Nephron progenitor cell (in vitro differentiated cells): ENCODE data around the gene MTCL1.
A peak's percentile ranks its signal among the peaks of the same experiment; 100 is the strongest.

Experiments
- DNase-seq: peaks from one replicate; pipeline ENCODE4 v3.0.0; 2021
- H3K27ac Mint-ChIP-seq: 2 replicates; pipeline ENCODE4 v1.8.0; 2021; ENCODE audit warnings: mild to moderate bottlenecking, moderate library complexity, mixed read lengths
- H3K27me3 Mint-ChIP-seq: 2 replicates; pipeline ENCODE4 v1.8.0; 2021; ENCODE audit warnings: mild to moderate bottlenecking, low read depth, mixed read lengths; ENCODE audit not compliant: poor library complexity
- H3K36me3 Mint-ChIP-seq: 2 replicates; pipeline ENCODE4 v1.8.0; 2021; ENCODE audit warnings: low read depth, mixed read lengths
- H3K4me1 Mint-ChIP-seq: 2 replicates; pipeline ENCODE4 v1.8.0; 2021; ENCODE audit warnings: mixed read lengths
- H3K4me3 Mint-ChIP-seq: 2 replicates; pipeline ENCODE4 v1.8.0; 2021; ENCODE audit warnings: mild to moderate bottlenecking, moderate library complexity, mixed read lengths
- H3K9me3 Mint-ChIP-seq: 2 replicates; pipeline ENCODE4 v1.8.0; 2021; ENCODE audit warnings: mild to moderate bottlenecking, moderate library complexity, mixed read lengths
- TF ChIP-seq, protein P1 (sequence below): fragments of 200-600 bp; sonication (generic); IDR thresholded peaks from 2 replicates; pipeline ENCODE4 v1.5.0; 2021; ENCODE audit warnings: antibody characterized with exemption

Gene MTCL1

DNA sequence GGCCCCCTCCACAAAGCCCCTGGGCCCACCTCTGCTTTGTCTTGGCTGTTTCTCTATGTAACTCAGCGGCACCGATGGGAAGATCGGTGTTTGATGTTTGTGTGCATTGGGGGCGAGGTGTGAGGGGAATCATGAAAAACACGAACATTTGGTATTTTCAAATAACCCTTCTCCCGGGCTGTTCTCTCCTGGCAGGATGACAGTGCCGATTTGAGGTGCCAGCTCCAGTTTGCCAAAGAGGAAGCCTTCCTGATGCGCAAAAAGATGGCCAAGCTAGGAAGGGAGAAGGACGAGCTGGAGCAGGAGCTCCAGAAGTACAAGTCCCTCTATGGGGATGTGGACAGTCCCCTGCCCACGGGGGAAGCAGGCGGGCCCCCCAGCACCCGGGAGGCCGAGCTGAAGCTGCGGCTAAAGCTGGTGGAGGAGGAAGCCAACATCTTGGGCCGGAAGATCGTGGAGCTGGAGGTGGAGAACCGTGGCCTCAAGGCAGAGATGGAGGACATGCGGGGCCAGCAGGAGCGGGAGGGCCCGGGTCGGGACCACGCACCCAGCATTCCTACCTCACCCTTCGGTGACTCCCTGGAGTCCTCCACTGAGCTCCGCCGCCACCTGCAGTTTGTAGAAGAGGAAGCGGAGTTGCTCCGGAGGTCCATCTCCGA, 78.1 kb downstream of the MTCL1 start:
- H3K4me3 Mint-ChIP-seq = no peak overlapping the region
- peaks cover 11% of the 10 kb centered on the region for H3K27me3 Mint-ChIP-seq
- DNase-seq = no peak
- peaks cover 72% of the 10 kb centered on the region for H3K4me1 Mint-ChIP-seq
- TF ChIP-seq, protein P1, sequence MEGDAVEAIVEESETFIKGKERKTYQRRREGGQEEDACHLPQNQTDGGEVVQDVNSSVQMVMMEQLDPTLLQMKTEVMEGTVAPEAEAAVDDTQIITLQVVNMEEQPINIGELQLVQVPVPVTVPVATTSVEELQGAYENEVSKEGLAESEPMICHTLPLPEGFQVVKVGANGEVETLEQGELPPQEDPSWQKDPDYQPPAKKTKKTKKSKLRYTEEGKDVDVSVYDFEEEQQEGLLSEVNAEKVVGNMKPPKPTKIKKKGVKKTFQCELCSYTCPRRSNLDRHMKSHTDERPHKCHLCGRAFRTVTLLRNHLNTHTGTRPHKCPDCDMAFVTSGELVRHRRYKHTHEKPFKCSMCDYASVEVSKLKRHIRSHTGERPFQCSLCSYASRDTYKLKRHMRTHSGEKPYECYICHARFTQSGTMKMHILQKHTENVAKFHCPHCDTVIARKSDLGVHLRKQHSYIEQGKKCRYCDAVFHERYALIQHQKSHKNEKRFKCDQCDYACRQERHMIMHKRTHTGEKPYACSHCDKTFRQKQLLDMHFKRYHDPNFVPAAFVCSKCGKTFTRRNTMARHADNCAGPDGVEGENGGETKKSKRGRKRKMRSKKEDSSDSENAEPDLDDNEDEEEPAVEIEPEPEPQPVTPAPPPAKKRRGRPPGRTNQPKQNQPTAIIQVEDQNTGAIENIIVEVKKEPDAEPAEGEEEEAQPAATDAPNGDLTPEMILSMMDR = no peak
- H3K36me3 Mint-ChIP-seq = peaks cover 21% of the 10 kb centered on the region
- H3K9me3 Mint-ChIP-seq = no peaks in the 10 kb centered on the region
- no peak overlapping the region for H3K27ac Mint-ChIP-seq

DNA sequence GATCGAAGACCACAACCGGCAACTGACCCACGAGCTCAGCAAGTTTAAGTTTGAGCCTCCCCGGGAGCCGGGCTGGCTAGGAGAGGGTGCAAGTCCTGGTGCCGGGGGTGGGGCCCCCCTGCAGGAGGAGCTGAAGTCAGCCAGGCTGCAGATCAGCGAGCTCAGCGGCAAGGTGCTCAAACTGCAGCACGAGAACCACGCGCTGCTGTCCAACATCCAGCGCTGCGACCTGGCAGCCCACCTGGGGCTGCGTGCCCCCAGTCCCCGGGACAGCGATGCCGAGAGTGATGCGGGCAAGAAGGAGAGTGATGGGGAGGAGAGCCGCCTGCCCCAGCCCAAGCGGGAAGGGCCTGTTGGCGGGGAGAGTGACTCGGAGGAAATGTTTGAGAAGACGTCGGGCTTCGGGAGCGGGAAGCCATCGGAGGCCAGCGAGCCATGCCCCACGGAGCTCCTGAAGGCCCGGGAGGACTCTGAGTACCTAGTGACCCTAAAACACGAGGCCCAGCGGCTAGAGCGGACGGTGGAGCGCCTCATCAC, 78.7 kb downstream of the MTCL1 start:
- no peaks in the 10 kb centered on the region for H3K9me3 Mint-ChIP-seq
- H3K27ac Mint-ChIP-seq = no peak overlapping the region
- DNase-seq = no peak
- H3K4me3 Mint-ChIP-seq = no peak overlapping the region
- H3K27me3 Mint-ChIP-seq = peaks cover 11% of the 10 kb centered on the region
- H3K4me1 Mint-ChIP-seq = peaks cover 74% of the 10 kb centered on the region
- TF ChIP-seq, protein P1 = no peak
- peaks cover 21% of the 10 kb centered on the region for H3K36me3 Mint-ChIP-seq

DNA sequence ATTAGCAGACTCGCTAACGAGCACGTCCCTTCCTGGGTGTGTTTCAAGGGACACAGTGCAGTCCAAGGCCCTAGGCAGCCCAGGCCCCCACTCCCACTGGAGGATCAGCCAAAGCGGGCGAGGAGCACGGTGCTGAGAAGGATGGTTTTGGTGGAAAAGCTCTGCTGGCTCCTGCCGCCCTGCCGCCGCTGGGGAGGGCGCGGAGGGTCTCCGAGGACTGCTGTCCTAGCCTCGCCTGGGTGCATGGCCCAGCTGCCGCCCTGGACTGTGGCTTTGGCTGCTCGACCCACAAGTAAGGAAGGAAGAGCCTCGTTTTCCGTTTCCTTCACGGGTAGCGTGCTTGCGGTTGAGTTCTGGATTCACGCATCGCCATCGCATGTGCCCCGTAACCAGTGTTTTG, 79.9 kb downstream of the MTCL1 start:
- Mint-ChIP-seq H3K27ac (peak overlapping the region; percentile 48), H3K36me3 (peaks cover 16% of the 10 kb centered on the region), H3K4me3 (no peak overlapping the region), H3K27me3 (peaks cover 10% of the 10 kb centered on the region), H3K9me3 (no peaks in the 10 kb centered on the region), H3K4me1 (peaks cover 68% of the 10 kb centered on the region)
- DNase-seq = no peak
- TF ChIP-seq, protein P1 = no peak

DNA sequence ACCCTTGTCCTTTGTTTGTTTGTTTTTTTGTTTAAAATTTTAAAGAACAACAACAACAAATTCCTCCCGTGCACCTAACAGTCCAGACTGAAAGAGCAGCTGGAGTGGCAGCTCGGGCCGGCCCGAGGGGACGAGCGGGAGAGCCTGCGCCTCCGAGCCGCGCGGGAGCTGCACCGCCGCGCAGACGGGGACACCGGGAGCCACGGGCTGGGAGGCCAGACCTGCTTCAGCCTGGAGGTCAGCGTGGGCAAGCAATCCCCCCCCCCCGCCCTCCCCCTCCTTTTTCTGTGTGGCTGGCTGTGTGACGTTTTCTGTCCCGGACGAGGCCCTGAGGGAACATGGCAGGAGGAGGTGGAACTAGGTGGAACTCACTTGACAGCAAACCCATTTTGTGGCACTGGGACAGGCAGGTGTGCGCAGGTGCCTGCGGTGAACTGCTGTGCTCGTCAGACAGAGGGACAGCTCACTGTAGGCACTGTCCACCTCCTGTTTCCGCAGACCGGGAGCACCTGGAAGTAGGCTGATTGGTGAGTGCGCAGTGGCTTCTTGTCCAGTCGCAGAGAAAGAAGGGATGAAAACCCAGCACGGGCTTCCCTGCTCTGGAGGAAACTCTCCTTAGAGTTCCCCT, 80.6 kb downstream of the MTCL1 start:
- peak overlapping the region; percentile 7 for H3K4me3 Mint-ChIP-seq
- TF ChIP-seq, protein P1 = no peak
- DNase-seq = no peak
- H3K36me3 Mint-ChIP-seq = peaks cover 16% of the 10 kb centered on the region
- no peak overlapping the region for H3K27ac Mint-ChIP-seq
- peaks cover 8% of the 10 kb centered on the region for H3K27me3 Mint-ChIP-seq
- H3K9me3 Mint-ChIP-seq = no peaks in the 10 kb centered on the region
- H3K4me1 Mint-ChIP-seq = peaks cover 68% of the 10 kb centered on the region

DNA sequence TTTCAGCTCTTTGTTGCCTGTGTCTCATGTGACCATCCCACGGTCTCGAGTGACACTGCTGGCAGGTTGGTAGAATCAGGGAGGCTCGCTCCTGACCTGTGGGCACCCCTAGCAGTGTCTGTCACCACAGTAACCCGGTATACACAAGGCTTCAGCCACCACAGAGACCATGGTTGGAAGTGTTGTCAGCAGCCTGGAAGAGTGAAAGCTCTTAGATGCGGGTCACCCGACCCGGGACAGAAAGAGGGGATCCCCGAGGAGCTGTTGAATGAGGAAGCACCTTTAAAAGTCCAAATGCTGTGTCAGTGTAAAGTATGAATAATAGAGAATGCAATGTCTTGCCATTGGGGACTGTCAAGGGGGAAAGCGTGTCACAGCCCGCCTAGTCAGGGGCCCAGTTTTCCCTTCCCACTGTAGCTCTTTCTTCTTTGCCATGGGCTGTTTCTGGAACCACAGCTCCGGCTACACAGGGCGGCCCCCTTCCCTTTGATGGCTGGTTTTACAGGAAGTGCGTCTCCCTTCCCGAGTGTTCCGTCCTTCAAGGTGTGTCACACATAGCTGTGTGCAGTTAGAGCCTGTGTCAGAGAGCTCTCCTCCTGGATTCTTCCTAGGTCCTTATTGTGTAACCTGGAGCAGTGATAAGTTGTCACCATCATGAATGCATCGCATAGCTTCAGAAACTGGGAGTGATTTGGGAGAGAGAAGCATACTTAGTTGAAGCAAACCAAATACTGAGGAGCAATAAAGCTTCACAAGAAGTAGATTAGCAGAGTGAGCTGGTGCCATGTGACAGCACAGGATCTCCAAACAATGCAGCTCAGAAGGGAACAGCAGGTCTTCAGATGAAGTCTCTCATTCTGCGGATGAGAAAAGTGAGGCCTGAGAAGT, 81.4 kb downstream of the MTCL1 start:
- H3K4me1 Mint-ChIP-seq = peaks cover 66% of the 10 kb centered on the region
- TF ChIP-seq, protein P1 = no peak
- peak overlapping the region; percentile 46 for H3K27ac Mint-ChIP-seq
- peaks cover 8% of the 10 kb centered on the region for H3K27me3 Mint-ChIP-seq
- H3K36me3 Mint-ChIP-seq = peaks cover 16% of the 10 kb centered on the region
- H3K9me3 Mint-ChIP-seq = no peaks in the 10 kb centered on the region
- H3K4me3 Mint-ChIP-seq = peak overlapping the region; percentile 7
- DNase-seq = no peak
